ENCODE data around the gene ISG20. TPM values are rescaled to one million over a fixed set of nuclear protein-coding genes. Genes with fewer than 3 reads are reported as not detected.

The ISG20 gene
- total RNA-seq, 1 donor from 2014 or later = 3.4 TPM

DNA sequence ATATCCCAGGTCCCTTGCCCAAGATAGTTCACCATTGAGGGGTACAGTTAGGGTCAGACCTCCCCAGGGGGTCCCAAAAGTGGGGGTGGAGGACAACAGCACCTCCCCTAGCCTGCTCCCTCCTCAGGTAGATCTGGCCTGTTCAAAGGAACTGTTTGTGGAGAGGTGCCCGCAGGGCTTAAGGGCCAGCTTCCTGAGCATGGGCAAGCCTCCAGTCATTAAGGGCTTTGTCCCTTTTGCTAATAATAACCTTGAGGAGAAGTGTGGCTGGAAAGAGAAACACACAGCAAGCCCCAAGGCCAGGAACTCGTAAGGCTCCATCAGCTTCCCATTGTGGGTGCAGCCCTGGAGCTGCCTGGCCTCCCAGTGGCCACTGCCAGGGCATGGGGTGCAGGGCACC lies 47.4 kb downstream of the ISG20 start:
- peaks cover 36% of the 10 kb centered on the region for H3K27me3 Mint-ChIP-seq (ENCODE audit: low read depth)
- H3K27ac Mint-ChIP-seq = no peak overlapping the region
- H3K36me3 Mint-ChIP-seq = no peaks in the 10 kb centered on the region
- TF ChIP-seq, protein P1, sequence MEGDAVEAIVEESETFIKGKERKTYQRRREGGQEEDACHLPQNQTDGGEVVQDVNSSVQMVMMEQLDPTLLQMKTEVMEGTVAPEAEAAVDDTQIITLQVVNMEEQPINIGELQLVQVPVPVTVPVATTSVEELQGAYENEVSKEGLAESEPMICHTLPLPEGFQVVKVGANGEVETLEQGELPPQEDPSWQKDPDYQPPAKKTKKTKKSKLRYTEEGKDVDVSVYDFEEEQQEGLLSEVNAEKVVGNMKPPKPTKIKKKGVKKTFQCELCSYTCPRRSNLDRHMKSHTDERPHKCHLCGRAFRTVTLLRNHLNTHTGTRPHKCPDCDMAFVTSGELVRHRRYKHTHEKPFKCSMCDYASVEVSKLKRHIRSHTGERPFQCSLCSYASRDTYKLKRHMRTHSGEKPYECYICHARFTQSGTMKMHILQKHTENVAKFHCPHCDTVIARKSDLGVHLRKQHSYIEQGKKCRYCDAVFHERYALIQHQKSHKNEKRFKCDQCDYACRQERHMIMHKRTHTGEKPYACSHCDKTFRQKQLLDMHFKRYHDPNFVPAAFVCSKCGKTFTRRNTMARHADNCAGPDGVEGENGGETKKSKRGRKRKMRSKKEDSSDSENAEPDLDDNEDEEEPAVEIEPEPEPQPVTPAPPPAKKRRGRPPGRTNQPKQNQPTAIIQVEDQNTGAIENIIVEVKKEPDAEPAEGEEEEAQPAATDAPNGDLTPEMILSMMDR (IDR thresholded peaks at IDR 0.05; ENCODE audit: unreplicated experiment) = no peak
- H3K4me1 Mint-ChIP-seq = no peaks in the 10 kb centered on the region
- DNase-seq (ENCODE audit: low spot score in 2 of 2, unreplicated experiment in 2 of 2) = no peak
- no peak overlapping the region for H3K4me3 Mint-ChIP-seq
- peaks cover 19% of the 10 kb centered on the region for H3K9me3 Mint-ChIP-seq

DNA sequence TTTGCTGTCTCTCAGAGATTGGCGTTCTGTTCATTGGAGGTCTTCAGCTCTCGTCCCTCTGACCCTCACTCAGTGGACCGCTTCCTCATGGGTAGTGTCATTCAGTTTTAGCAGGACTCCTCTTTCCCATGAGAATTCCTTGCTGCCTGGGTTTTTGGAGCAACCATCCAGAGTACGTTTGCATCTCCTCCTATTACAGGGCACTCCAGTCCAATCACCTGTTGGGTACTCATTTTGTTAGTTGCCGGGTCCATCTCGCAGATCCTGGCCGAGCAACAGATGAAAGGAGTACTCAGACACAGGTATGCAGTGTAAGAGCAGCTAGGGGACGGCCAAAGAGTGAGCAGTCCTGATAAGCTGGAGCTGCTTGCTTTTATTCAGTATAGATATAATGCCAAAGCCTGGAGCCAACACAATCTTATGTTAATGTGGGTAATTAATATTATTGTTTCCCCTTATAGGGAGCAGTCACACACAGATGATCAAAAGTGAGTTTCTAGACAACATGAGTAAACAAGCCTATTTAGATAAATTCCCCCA lies 49.6 kb downstream of the ISG20 start:
- Mint-ChIP-seq H3K27ac (no peak overlapping the region), H3K27me3 (ENCODE audit: low read depth) (peaks cover 40% of the 10 kb centered on the region), H3K36me3 (no peaks in the 10 kb centered on the region), H3K4me1 (no peaks in the 10 kb centered on the region), H3K4me3 (no peak overlapping the region), H3K9me3 (peaks cover 19% of the 10 kb centered on the region)
- no peak for DNase-seq (ENCODE audit: low spot score in 2 of 2, unreplicated experiment in 2 of 2)
- TF ChIP-seq, protein P1 (IDR thresholded peaks at IDR 0.05; ENCODE audit: unreplicated experiment) = no peak

DNA sequence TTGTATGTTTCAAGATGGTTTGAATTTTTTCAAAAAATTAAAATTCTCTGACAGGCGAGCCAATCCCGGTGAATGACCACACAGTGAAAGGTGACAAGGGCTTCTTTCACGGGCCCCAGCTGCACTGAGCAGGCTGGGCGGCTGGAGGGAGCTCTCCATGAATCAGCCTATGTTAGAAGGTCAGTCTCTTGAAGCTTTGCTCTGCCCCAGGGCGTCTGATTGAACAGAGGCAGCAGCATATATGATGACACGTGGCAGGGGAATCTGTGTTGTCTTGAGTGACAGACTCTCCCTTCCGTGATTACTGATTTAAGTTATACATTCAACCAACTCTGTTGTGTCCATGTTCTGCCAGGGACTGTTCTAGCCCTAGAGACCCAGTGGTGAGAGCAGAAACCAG lies 51.5 kb downstream of the ISG20 start:
- DNase-seq (ENCODE audit: low spot score in 2 of 2, unreplicated experiment in 2 of 2) = no peak

DNA sequence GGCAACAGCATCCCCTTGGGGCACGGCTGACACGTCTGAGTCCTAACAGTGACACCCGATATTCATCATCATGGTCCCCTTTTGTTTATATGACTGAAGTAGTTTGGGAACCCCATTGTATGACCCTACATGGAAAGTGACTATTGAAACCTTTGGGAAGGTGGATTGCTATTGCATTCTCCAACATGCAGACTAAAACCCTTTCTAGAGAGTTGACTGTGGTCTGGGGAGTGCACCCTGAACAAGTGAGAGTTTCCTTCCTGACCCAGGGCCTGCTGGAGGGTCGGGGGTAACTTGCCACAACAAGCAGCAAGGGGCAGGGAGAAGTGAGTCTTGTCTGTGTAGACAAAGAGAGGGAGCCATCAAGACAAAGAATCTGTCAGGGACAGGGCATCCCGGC lies 54.4 kb downstream of the ISG20 start:
- Mint-ChIP-seq H3K27ac (no peak overlapping the region), H3K27me3 (ENCODE audit: low read depth) (peaks cover 51% of the 10 kb centered on the region), H3K4me3 (no peak overlapping the region), H3K36me3 (no peaks in the 10 kb centered on the region), H3K9me3 (peaks cover 15% of the 10 kb centered on the region), H3K4me1 (no peaks in the 10 kb centered on the region)
- TF ChIP-seq, protein P1 (IDR thresholded peaks at IDR 0.05; ENCODE audit: unreplicated experiment) = no peak
- no peak for DNase-seq (ENCODE audit: low spot score in 2 of 2, unreplicated experiment in 2 of 2)

More for the DNA sequence above, 51.5 kb downstream of the ISG20 start:
- H3K27me3 Mint-ChIP-seq (ENCODE audit: low read depth) = peaks cover 47% of the 10 kb centered on the region
- peaks cover 19% of the 10 kb centered on the region for H3K9me3 Mint-ChIP-seq
- H3K4me1 Mint-ChIP-seq = no peaks in the 10 kb centered on the region
- no peak overlapping the region for H3K4me3 Mint-ChIP-seq
- TF ChIP-seq, protein P1 (IDR thresholded peaks at IDR 0.05; ENCODE audit: unreplicated experiment) = no peak
- H3K36me3 Mint-ChIP-seq = no peaks in the 10 kb centered on the region
- H3K27ac Mint-ChIP-seq = no peak overlapping the region

DNA sequence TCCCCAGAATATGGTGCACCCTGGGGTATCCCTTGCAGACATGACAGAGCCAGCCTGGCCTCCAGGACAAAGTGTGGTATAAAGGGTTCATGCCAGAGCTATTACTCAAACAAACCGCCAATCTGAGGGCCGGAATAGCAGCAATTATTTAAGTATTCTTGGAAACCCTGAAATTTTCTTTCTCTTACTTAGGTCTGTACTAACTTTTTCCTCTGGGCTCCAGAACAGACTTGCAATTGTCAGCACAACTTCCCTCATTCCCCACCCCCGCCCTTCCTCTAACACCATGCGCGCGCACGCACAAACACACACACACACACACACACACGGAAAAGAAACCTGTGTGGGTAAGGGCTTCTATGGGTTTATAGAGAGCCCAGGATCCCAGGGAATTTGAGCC lies 56.3 kb downstream of the ISG20 start:
- Mint-ChIP-seq H3K36me3 (no peaks in the 10 kb centered on the region), H3K27me3 (ENCODE audit: low read depth) (peaks cover 57% of the 10 kb centered on the region), H3K27ac (no peak overlapping the region), H3K4me3 (no peak overlapping the region), H3K9me3 (no peaks in the 10 kb centered on the region), H3K4me1 (peaks cover 3% of the 10 kb centered on the region)
- DNase-seq (ENCODE audit: low spot score in 2 of 2, unreplicated experiment in 2 of 2) = no peak
- TF ChIP-seq, protein P1 (IDR thresholded peaks at IDR 0.05; ENCODE audit: unreplicated experiment) = no peak

Measured in mesothelial cell of epicardium (in vitro differentiated cells).